ENCODE data around the gene CTCFL. TPM values are rescaled to one million over a fixed set of nuclear protein-coding genes. Genes with fewer than 3 reads are reported as not detected.

CTCFL gene
- total and polyA plus RNA-seq, 2 of the 13 experiments (the other 11 are each of a cell fraction or from before 2014, with no cell fraction given): 0.04 TPM; not detected in 1

- no peak for TF ChIP-seq ZBTB40 (IDR thresholded peaks at IDR 0.05)
- TF ChIP-seq ZBTB40 (CRISPR knock-in tag; IDR thresholded peaks at IDR 0.05): peak; percentile 75
- no peak for TF ChIP-seq ZC3H13 (CRISPR knock-in tag; IDR thresholded peaks at IDR 0.05)
- no peak for TF ChIP-seq ZNF510 (CRISPR knock-in tag; IDR thresholded peaks at IDR 0.05; ENCODE audit: low read depth)
- TF ChIP-seq ZNF709 (CRISPR knock-in tag; IDR thresholded peaks at IDR 0.05): peak; percentile 85; the same call in 1 of the 2 replicates
- TF ChIP-seq ZNF431 (CRISPR knock-in tag; IDR thresholded peaks at IDR 0.05; ENCODE audit: borderline replicate concordance, low read depth): peak; percentile 38; the same call in 1 of the 2 replicates
- TF ChIP-seq IRF9 (CRISPR knock-in tag; IDR thresholded peaks at IDR 0.05; ENCODE audit: borderline replicate concordance): peak; percentile 83
- no peak for TF ChIP-seq ATF7 (IDR thresholded peaks at IDR 0.05)
- TF ChIP-seq ATF7 (CRISPR knock-in tag; IDR thresholded peaks at IDR 0.05): 0 out of 2 replicates have a peak, but pooled peaks have one; percentile 38
- no peak for TF ChIP-seq PRPF4 (IDR thresholded peaks at IDR 0.05; ENCODE audit: low read depth, low read length, poor library complexity, severe bottlenecking)
- TF ChIP-seq EP300 (IDR thresholded peaks at IDR 0.05; ENCODE audit: low read depth in 2 of 2, low read length in 2 of 2): no peak
- no peak for TF ChIP-seq EP300 (CRISPR knock-in tag; IDR thresholded peaks at IDR 0.05; ENCODE audit: borderline replicate concordance)
- peak; percentile 85; the same call in 1 of the 2 replicates for TF ChIP-seq EED (CRISPR knock-in tag; IDR thresholded peaks at IDR 0.05)
- no peak for TF ChIP-seq MIER3 (CRISPR knock-in tag; IDR thresholded peaks at IDR 0.05; ENCODE audit: borderline replicate concordance)
- no peak for TF ChIP-seq PLSCR1 (CRISPR knock-in tag; IDR thresholded peaks at IDR 0.05; ENCODE audit: borderline replicate concordance)
- no peak for TF ChIP-seq GMEB1 (CRISPR knock-in tag; IDR thresholded peaks at IDR 0.05; ENCODE audit: borderline replicate concordance)
- TF ChIP-seq HOXA9 (CRISPR knock-in tag; IDR thresholded peaks at IDR 0.05; ENCODE audit: borderline replicate concordance): no peak
Measured at GRCh38 chr20:57539889-57540288, 14.9 kb upstream of the CTCFL start (continued).
